Measurements from ENCODE around the gene SMG5.
"Not testable (repeated sequence)": the region's sequence is repeated elsewhere in the genome, so short reads cannot be mapped to it uniquely, and the experiment has no call there.

Gene SMG5

GRCh38 chr1:156241926-156242325 lies 40.7 kb downstream of the SMG5 start, which contains the start of gene BGLAP:
BGLAP (plus strand) TSS chr1:156242184; CDS start chr1:156242232, 48 bp downstream.
- DNase-seq: no peak

GRCh38 chr1:156241311-156241811 lies 41.3 kb downstream of the SMG5 start:
- DNase-seq: no peak

- no peak for DNase-seq
Observed at GRCh38 chr1:156238248-156238647, 44.4 kb downstream of the SMG5 start.

- DNase-seq: no peak
Observed at GRCh38 chr1:156236164-156236563, 46.5 kb downstream of the SMG5 start.

GRCh38 chr1:156233426-156234127 lies 49.0 kb downstream of the SMG5 start:
- no peak for DNase-seq

GRCh38 chr1:156232201-156232894 lies 50.3 kb downstream of the SMG5 start:
- no peak for DNase-seq

GRCh38 chr1:156230473-156230837 lies 52.2 kb downstream of the SMG5 start:
- DNase-seq: no peak

GRCh38 chr1:156229809-156230472 lies 52.7 kb downstream of the SMG5 start:
- DNase-seq: no peak

- no peak for DNase-seq
Observed at GRCh38 chr1:156228501-156228900, 54.1 kb downstream of the SMG5 start.

- no peak for DNase-seq
Observed at GRCh38 chr1:156226782-156227181, 55.8 kb downstream of the SMG5 start.

GRCh38 chr1:156226116-156226538 lies 56.5 kb downstream of the SMG5 start:
- DNase-seq: no peak

GRCh38 chr1:156225677-156226014 lies 57.0 kb downstream of the SMG5 start:
- no peak for DNase-seq

GRCh38 chr1:156221986-156222692 lies 60.5 kb downstream of the SMG5 start:
- DNase-seq: no peak

GRCh38 chr1:156220226-156220625 lies 62.4 kb downstream of the SMG5 start:
- no peak for DNase-seq

- DNase-seq: no peak
Observed at GRCh38 chr1:156217871-156218270, 64.8 kb downstream of the SMG5 start.

- not testable (repeated sequence) for DNase-seq
Observed at GRCh38 chr1:156216361-156217086, 66.1 kb downstream of the SMG5 start.

- DNase-seq: no peak
Observed at GRCh38 chr1:156214024-156214748, 68.4 kb downstream of the SMG5 start.

GRCh38 chr1:156213644-156213966 lies 69.0 kb downstream of the SMG5 start:
- DNase-seq: no peak

- DNase-seq: peak; percentile 95
Observed at GRCh38 chr1:156212833-156213643, 69.6 kb downstream of the SMG5 start, which contains the start of gene PMF1. PMF1 (plus strand) TSS chr1:156213007; CDS start chr1:156213016, 9 bp downstream.

- DNase-seq: no peak
Observed at GRCh38 chr1:156212130-156212529, 70.5 kb downstream of the SMG5 start.

- DNase-seq: no peak
Observed at GRCh38 chr1:156211243-156211642, 71.4 kb downstream of the SMG5 start.

Measured in NCI-H1105 (cell line).